ENCODE measurements around the gene ATG16L1. TPM values are rescaled to one million over a fixed set of nuclear protein-coding genes. Genes with fewer than 3 reads are reported as not detected.

ATG16L1 gene
- total RNA-seq, 1 donor from 2014 or later = 24.8 TPM

GRCh38 chr2:233247744-233248143 is 3.7 kb upstream of the ATG16L1 start:
- H3K27me3 Mint-ChIP-seq (ENCODE audit: low read depth) = no peaks in the 10 kb centered on the region
- no peak overlapping the region for H3K27ac Mint-ChIP-seq (ENCODE audit: unreplicated experiment)
- no peaks in the 10 kb centered on the region for H3K36me3 Mint-ChIP-seq (ENCODE audit: low read depth)
- TF ChIP-seq, protein P1, sequence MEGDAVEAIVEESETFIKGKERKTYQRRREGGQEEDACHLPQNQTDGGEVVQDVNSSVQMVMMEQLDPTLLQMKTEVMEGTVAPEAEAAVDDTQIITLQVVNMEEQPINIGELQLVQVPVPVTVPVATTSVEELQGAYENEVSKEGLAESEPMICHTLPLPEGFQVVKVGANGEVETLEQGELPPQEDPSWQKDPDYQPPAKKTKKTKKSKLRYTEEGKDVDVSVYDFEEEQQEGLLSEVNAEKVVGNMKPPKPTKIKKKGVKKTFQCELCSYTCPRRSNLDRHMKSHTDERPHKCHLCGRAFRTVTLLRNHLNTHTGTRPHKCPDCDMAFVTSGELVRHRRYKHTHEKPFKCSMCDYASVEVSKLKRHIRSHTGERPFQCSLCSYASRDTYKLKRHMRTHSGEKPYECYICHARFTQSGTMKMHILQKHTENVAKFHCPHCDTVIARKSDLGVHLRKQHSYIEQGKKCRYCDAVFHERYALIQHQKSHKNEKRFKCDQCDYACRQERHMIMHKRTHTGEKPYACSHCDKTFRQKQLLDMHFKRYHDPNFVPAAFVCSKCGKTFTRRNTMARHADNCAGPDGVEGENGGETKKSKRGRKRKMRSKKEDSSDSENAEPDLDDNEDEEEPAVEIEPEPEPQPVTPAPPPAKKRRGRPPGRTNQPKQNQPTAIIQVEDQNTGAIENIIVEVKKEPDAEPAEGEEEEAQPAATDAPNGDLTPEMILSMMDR (IDR thresholded peaks at IDR 0.05) = no peak
- H3K4me1 Mint-ChIP-seq (ENCODE audit: low read depth) = peaks cover 4% of the 10 kb centered on the region
- DNase-seq (ENCODE audit: low spot score) = no peak
- H3K4me3 Mint-ChIP-seq (ENCODE audit: unreplicated experiment) = no peak overlapping the region
- no peaks in the 10 kb centered on the region for H3K9me3 Mint-ChIP-seq (ENCODE audit: low read depth)

- TF ChIP-seq, protein P1 (IDR thresholded peaks at IDR 0.05) = no peak
- H3K27me3 Mint-ChIP-seq (ENCODE audit: low read depth) = no peaks in the 10 kb centered on the region
- H3K36me3 Mint-ChIP-seq (ENCODE audit: low read depth) = no peaks in the 10 kb centered on the region
- no peaks in the 10 kb centered on the region for H3K9me3 Mint-ChIP-seq (ENCODE audit: low read depth)
- H3K27ac Mint-ChIP-seq (ENCODE audit: unreplicated experiment) = no peak overlapping the region
- H3K4me1 Mint-ChIP-seq (ENCODE audit: low read depth) = peaks cover 15% of the 10 kb centered on the region
- DNase-seq (ENCODE audit: low spot score) = no peak
- H3K4me3 Mint-ChIP-seq (ENCODE audit: unreplicated experiment) = no peak overlapping the region
Observed at GRCh38 chr2:233248999-233249398, 2.5 kb upstream of the ATG16L1 start.

- TF ChIP-seq, protein P1 (IDR thresholded peaks at IDR 0.05) = no peak
- Mint-ChIP-seq H3K9me3 (ENCODE audit: low read depth) (no peaks in the 10 kb centered on the region), H3K4me3 (ENCODE audit: unreplicated experiment) (no peak overlapping the region), H3K27me3 (ENCODE audit: low read depth) (no peaks in the 10 kb centered on the region), H3K36me3 (ENCODE audit: low read depth) (no peaks in the 10 kb centered on the region), H3K27ac (ENCODE audit: unreplicated experiment) (peak overlapping the region; percentile 19), H3K4me1 (ENCODE audit: low read depth) (peaks cover 23% of the 10 kb centered on the region)
- no peak for DNase-seq (ENCODE audit: low spot score)
Observed at GRCh38 chr2:233250568-233250967, 905 bp upstream of the ATG16L1 start.

DNA sequence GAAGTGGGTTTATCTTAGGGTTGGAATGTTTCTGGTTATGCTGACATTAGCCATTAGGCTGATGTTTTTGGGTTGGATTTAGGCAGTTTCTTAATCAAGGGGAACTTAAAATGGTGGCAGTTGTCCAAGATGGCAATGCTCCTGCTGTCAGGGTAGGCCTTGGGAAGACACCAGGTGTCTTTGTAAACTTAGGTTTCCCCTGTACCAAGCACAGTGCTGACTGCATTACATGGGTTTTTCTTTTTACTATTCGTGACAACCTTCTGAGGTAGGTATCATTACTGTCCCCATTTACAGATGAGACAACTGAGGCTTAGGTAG is 528 bp upstream of the ATG16L1 start:
- Mint-ChIP-seq H3K4me1 (ENCODE audit: low read depth) (peaks cover 23% of the 10 kb centered on the region), H3K27me3 (ENCODE audit: low read depth) (no peaks in the 10 kb centered on the region), H3K27ac (ENCODE audit: unreplicated experiment) (peak overlapping the region; percentile 80), H3K4me3 (ENCODE audit: unreplicated experiment) (peak overlapping the region; percentile 89), H3K36me3 (ENCODE audit: low read depth) (no peaks in the 10 kb centered on the region), H3K9me3 (ENCODE audit: low read depth) (no peaks in the 10 kb centered on the region)
- TF ChIP-seq, protein P1 (IDR thresholded peaks at IDR 0.05) = no peak
- no peak for DNase-seq (ENCODE audit: low spot score)

DNA sequence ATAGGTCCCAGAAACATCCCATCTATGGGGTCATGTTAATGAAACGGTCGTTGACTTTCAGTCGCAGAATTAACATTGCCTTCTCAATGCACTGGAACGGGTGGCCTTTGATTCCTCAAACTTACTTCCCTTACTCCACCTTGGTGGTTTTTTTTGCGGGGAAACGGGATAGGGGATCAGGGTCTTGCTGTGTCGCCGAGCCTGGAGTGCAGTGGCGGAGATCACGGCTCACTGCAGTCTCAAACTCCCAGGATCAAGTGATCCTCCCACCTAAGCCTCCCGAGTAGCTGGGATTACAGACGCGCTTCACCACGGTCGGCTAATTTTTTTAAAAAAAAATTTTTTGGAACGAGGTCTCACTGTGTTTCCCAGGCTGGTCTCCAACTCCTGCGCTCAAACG is 754 bp downstream of the ATG16L1 start:
- Mint-ChIP-seq H3K36me3 (ENCODE audit: low read depth) (no peaks in the 10 kb centered on the region), H3K4me3 (ENCODE audit: unreplicated experiment) (peak overlapping the region; percentile 89), H3K27ac (ENCODE audit: unreplicated experiment) (peak overlapping the region; percentile 85), H3K27me3 (ENCODE audit: low read depth) (no peaks in the 10 kb centered on the region), H3K9me3 (ENCODE audit: low read depth) (no peaks in the 10 kb centered on the region), H3K4me1 (ENCODE audit: low read depth) (peaks cover 23% of the 10 kb centered on the region)
- TF ChIP-seq, protein P1 (IDR thresholded peaks at IDR 0.05) = no peak
- DNase-seq (ENCODE audit: low spot score) = no peak

Measured in chondrocyte (in vitro differentiated cells).